A673 (cell line): ENCODE results near the gene PAX5.

Experiments used
- EZH2 ChIP-seq: fragments of 200-600 bp; sonication (generic); IDR thresholded peaks from 2 replicates; pipeline ENCODE4 v1.6.1; 2017; ENCODE audit warnings: borderline replicate concordance, low read depth, mild to moderate bottlenecking, mixed read lengths, antibody characterized with exemption, low read length; ENCODE audit not compliant: poor library complexity, severe bottlenecking
- TF ChIP-seq, protein P1 (sequence below): fragments of 300-800, 200-600 bp; sonication (generic); conservative IDR thresholded peaks from 2 replicates; pipeline ENCODE4 v1.5.1; 2017; ENCODE audit warnings: low read depth, mild to moderate bottlenecking, antibody characterized with exemption, low read length, moderate library complexity, mixed read lengths

- TF ChIP-seq, protein P1, sequence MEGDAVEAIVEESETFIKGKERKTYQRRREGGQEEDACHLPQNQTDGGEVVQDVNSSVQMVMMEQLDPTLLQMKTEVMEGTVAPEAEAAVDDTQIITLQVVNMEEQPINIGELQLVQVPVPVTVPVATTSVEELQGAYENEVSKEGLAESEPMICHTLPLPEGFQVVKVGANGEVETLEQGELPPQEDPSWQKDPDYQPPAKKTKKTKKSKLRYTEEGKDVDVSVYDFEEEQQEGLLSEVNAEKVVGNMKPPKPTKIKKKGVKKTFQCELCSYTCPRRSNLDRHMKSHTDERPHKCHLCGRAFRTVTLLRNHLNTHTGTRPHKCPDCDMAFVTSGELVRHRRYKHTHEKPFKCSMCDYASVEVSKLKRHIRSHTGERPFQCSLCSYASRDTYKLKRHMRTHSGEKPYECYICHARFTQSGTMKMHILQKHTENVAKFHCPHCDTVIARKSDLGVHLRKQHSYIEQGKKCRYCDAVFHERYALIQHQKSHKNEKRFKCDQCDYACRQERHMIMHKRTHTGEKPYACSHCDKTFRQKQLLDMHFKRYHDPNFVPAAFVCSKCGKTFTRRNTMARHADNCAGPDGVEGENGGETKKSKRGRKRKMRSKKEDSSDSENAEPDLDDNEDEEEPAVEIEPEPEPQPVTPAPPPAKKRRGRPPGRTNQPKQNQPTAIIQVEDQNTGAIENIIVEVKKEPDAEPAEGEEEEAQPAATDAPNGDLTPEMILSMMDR = no peak
- no peak for TF ChIP-seq EZH2
These were observed 119.9 kb downstream of the PAX5 start for GRCh38 chr9:36914212-36914577.
